BLaER1 (cell line): ENCODE data around the gene PNLIPRP2.

ENCODE experiments used
- H3K27ac ChIP-seq: shearing (Covaris generic); formaldehyde crosslinking; 2 replicates; pipeline ENCODE4 v1.8.1; 2022
- H3K27me3 ChIP-seq: shearing (Covaris generic); formaldehyde crosslinking; 2 replicates; pipeline ENCODE4 v1.8.1; 2022
- H3K36me3 ChIP-seq: shearing (Covaris generic); formaldehyde crosslinking; 2 replicates; pipeline ENCODE4 v1.8.1; 2022
- H3K4me1 ChIP-seq: shearing (Covaris generic); formaldehyde crosslinking; 2 replicates; pipeline ENCODE4 v1.8.1; 2022
- H3K4me2 ChIP-seq: shearing (Covaris generic); formaldehyde crosslinking; 2 replicates; pipeline ENCODE4 v1.8.1; 2022
- H3K4me3 ChIP-seq: shearing (Covaris generic); formaldehyde crosslinking; 2 replicates; pipeline ENCODE4 v1.8.1; 2022
- H3K9ac ChIP-seq: shearing (Covaris generic); formaldehyde crosslinking; 2 replicates; pipeline ENCODE4 v1.8.1; 2022
- H3K9me3 ChIP-seq: shearing (Covaris generic); formaldehyde crosslinking; 2 replicates; pipeline ENCODE4 v1.8.1; 2022
- H4K20me1 ChIP-seq: shearing (Covaris generic); formaldehyde crosslinking; 2 replicates; pipeline ENCODE4 v1.8.1; 2022
- Cebpa-rat ChIP-seq: shearing (Covaris generic); IDR thresholded peaks from 2 replicates; pipeline ENCODE4 v1.8.1; 2022

The PNLIPRP2 gene

GRCh38 chr10:116653885-116654284, 33.1 kb downstream of the PNLIPRP2 start:
- no peak overlapping the region for H3K4me3 ChIP-seq
- TF ChIP-seq Cebpa-rat: no peak
- H3K9me3 ChIP-seq: peaks cover 9% of the 10 kb centered on the region; the same call in 1 of the 2 replicates
- no peak overlapping the region for H3K4me2 ChIP-seq
- H3K27ac ChIP-seq: no peak overlapping the region
- H3K27me3 ChIP-seq: no peaks in the 10 kb centered on the region
- H3K36me3 ChIP-seq: no peaks in the 10 kb centered on the region
- no peaks in the 10 kb centered on the region for H4K20me1 ChIP-seq
- H3K4me1 ChIP-seq: no peaks in the 10 kb centered on the region
- H3K9ac ChIP-seq: no peak overlapping the region

DNA sequence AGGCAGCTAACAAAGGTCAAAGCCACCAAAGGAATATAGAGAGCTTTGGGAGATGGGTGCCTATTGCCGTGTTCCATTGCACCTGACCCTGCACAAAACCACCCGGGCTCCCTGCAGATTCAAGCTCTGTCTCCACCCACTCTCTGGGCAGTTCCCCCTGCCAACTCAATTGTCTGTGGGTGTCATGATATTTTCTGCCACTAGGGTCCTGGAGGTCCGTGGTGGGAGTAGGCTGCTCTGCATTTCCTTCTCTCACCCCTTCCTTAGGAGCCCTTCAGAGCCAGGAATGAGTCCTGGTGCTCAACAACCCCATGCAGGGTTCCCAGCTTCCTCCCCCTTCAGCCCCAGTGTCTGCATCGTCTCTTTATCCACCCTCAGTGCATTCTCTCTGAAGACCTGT, 34.1 kb downstream of the PNLIPRP2 start:
- TF ChIP-seq Cebpa-rat: no peak
- Histone ChIP-seq H3K4me2 (no peak overlapping the region), H3K36me3 (no peaks in the 10 kb centered on the region), H3K9ac (no peak overlapping the region), H3K27ac (no peak overlapping the region), H3K4me1 (no peaks in the 10 kb centered on the region), H4K20me1 (no peaks in the 10 kb centered on the region), H3K27me3 (no peaks in the 10 kb centered on the region), H3K4me3 (no peak overlapping the region), H3K9me3 (0 out of 2 replicates have a peak, but pooled peaks cover 4% of the 10 kb centered on the region)

GRCh38 chr10:116655568-116655967, 34.8 kb downstream of the PNLIPRP2 start:
- Histone ChIP-seq H3K4me3 (no peak overlapping the region), H3K27ac (no peak overlapping the region), H3K4me2 (no peak overlapping the region), H3K9ac (no peak overlapping the region), H3K36me3 (no peaks in the 10 kb centered on the region), H3K9me3 (no peaks in the 10 kb centered on the region), H3K4me1 (no peaks in the 10 kb centered on the region), H4K20me1 (no peaks in the 10 kb centered on the region), H3K27me3 (no peaks in the 10 kb centered on the region)
- TF ChIP-seq Cebpa-rat: no peak

- H3K4me2 ChIP-seq: no peak overlapping the region
- no peak overlapping the region for H3K4me3 ChIP-seq
- no peak overlapping the region for H3K27ac ChIP-seq
- H4K20me1 ChIP-seq: no peaks in the 10 kb centered on the region
- no peaks in the 10 kb centered on the region for H3K4me1 ChIP-seq
- no peaks in the 10 kb centered on the region for H3K9me3 ChIP-seq
- no peak overlapping the region for H3K9ac ChIP-seq
- no peaks in the 10 kb centered on the region for H3K27me3 ChIP-seq
- no peak for TF ChIP-seq Cebpa-rat
- H3K36me3 ChIP-seq: no peaks in the 10 kb centered on the region
These were observed 35.3 kb downstream of the PNLIPRP2 start for GRCh38 chr10:116656044-116656443.

- Histone ChIP-seq H4K20me1 (no peaks in the 10 kb centered on the region), H3K27me3 (no peaks in the 10 kb centered on the region), H3K4me1 (no peaks in the 10 kb centered on the region)
These were observed 37.3 kb downstream of the PNLIPRP2 start for GRCh38 chr10:116657863-116658551.

GRCh38 chr10:116659049-116659670, 38.4 kb downstream of the PNLIPRP2 start:
- Histone ChIP-seq H3K9ac (no peak overlapping the region), H3K27ac (no peak overlapping the region), H3K27me3 (no peaks in the 10 kb centered on the region), H3K4me1 (no peaks in the 10 kb centered on the region), H3K4me2 (no peak overlapping the region), H3K36me3 (no peaks in the 10 kb centered on the region), H4K20me1 (no peaks in the 10 kb centered on the region), H3K9me3 (no peaks in the 10 kb centered on the region), H3K4me3 (no peak overlapping the region)
- TF ChIP-seq Cebpa-rat: no peak

More at GRCh38 chr10:116657863-116658551, 37.3 kb downstream of the PNLIPRP2 start:
- H3K9ac ChIP-seq: no peak overlapping the region
- no peak overlapping the region for H3K4me2 ChIP-seq
- TF ChIP-seq Cebpa-rat: no peak
- H3K9me3 ChIP-seq: no peaks in the 10 kb centered on the region
- H3K4me3 ChIP-seq: no peak overlapping the region
- H3K36me3 ChIP-seq: no peaks in the 10 kb centered on the region
- H3K27ac ChIP-seq: no peak overlapping the region

- Histone ChIP-seq H3K27me3 (no peaks in the 10 kb centered on the region), H3K9me3 (no peaks in the 10 kb centered on the region), H3K4me1 (no peaks in the 10 kb centered on the region), H3K4me3 (no peak overlapping the region), H4K20me1 (no peaks in the 10 kb centered on the region), H3K9ac (no peak overlapping the region), H3K27ac (no peak overlapping the region), H3K4me2 (no peak overlapping the region), H3K36me3 (no peaks in the 10 kb centered on the region)
- no peak for TF ChIP-seq Cebpa-rat
These were observed 40.1 kb downstream of the PNLIPRP2 start for GRCh38 chr10:116660860-116661259.

GRCh38 chr10:116663342-116663741, 42.6 kb downstream of the PNLIPRP2 start:
- H3K36me3 ChIP-seq: no peaks in the 10 kb centered on the region
- no peak overlapping the region for H3K9ac ChIP-seq
- no peak overlapping the region for H3K4me3 ChIP-seq
- no peaks in the 10 kb centered on the region for H3K4me1 ChIP-seq
- H3K9me3 ChIP-seq: no peaks in the 10 kb centered on the region
- H3K27me3 ChIP-seq: no peaks in the 10 kb centered on the region
- no peaks in the 10 kb centered on the region for H4K20me1 ChIP-seq
- H3K4me2 ChIP-seq: no peak overlapping the region
- H3K27ac ChIP-seq: no peak overlapping the region
- TF ChIP-seq Cebpa-rat: no peak

DNA sequence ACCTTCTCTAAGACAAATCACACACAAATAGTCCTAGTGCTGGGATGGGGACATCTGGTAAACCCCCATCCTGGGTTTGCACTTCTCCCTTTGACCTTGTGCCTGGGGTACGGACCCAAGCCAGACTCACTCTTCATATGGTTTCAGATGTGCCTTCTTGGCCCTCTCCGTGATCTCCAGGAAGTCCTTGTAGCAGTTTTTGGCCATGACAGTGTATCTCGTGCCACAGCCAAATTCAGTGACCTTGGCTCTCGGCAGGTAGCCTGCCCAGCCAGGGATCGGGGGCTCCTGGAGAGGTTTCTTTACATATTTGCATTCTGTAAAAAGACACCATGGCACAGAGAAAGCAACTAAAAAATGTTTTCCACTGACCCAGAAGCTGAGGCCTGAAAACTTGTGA, 43.9 kb downstream of the PNLIPRP2 start:
- Histone ChIP-seq H3K27me3 (no peaks in the 10 kb centered on the region), H3K4me1 (no peaks in the 10 kb centered on the region)
- no peak for TF ChIP-seq Cebpa-rat

DNA sequence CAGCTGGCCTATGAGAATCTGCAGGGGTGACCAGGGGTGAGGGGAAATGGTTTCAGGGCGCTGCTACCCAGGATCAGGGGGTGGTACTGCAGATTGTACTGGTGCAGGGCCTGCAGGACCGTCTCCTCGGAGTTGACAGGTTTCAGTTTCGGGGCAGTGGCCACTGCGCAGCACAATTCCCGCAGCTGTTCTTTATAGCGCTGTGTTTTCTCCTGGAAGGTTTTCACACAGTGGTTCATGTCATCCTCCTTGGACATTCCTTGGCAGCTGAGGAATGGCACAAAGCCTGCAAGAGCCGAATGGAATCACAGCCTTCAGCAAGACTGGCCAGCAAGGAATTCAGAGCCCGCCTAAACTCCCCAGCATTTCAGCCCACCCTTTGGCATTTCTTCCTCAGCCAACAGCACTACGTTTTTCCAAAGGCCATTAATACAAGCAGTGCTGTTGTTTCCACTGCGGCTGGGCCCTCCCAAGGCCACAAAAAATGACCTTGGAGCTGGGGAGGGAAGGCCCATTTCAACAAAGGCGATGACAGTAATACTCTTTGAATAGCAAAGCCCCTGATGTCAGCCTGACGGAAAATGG, 44.9 kb downstream of the PNLIPRP2 start:
- no peak overlapping the region for H3K27ac ChIP-seq
- no peak overlapping the region for H3K4me3 ChIP-seq
- no peaks in the 10 kb centered on the region for H3K4me1 ChIP-seq
- no peaks in the 10 kb centered on the region for H3K9me3 ChIP-seq
- no peaks in the 10 kb centered on the region for H4K20me1 ChIP-seq
- H3K4me2 ChIP-seq: no peak overlapping the region
- no peaks in the 10 kb centered on the region for H3K36me3 ChIP-seq
- no peak for TF ChIP-seq Cebpa-rat
- no peaks in the 10 kb centered on the region for H3K27me3 ChIP-seq
- H3K9ac ChIP-seq: no peak overlapping the region

More for the DNA sequence above, 43.9 kb downstream of the PNLIPRP2 start:
- Histone ChIP-seq H3K4me3 (no peak overlapping the region), H4K20me1 (no peaks in the 10 kb centered on the region), H3K4me2 (no peak overlapping the region), H3K9ac (no peak overlapping the region), H3K9me3 (no peaks in the 10 kb centered on the region), H3K27ac (no peak overlapping the region), H3K36me3 (no peaks in the 10 kb centered on the region)
